Hair follicular keratinocyte (primary cell): ENCODE measurements around the gene GINS3. TPM values are rescaled to one million over a fixed set of nuclear protein-coding genes. Genes with fewer than 3 reads are reported as not detected.

Source experiments
- total RNA-seq: library from RNA; depleted of rRNA; stranded (reverse); fragments of >200 nt; gene quantifications from 2 replicates; pipeline ENCODE4 v1.2.3, GENCODE V29; 2015

GINS3 gene
- total RNA-seq: 4.9 and 13.0 TPM in 2 replicates

GRCh38 chr16:58392215-58393137 lies at the start of gene GINS3:
TSS of gene GINS3 (plus strand) at chr16:58392471. CDS start at chr16:58392602, 131 bp downstream.

Other genes starting within 250 kb of the GINS3 start
- gene CSNK2A2, start 194.4 kb upstream of the GINS3 start, total RNA-seq: 22.7 and 30.5 TPM in 2 replicates
- not detected in 2 replicates for gene PRSS54, start 97.4 kb upstream of the GINS3 start, total RNA-seq
- gene NDRG4, start 107.7 kb downstream of the GINS3 start, total RNA-seq: 2.0 and 3.4 TPM in 2 replicates
- 12.3 and 14.8 TPM in 2 replicates for gene SETD6, start 123.0 kb downstream of the GINS3 start, total RNA-seq
- 63.3 and 72.9 TPM in 2 replicates for gene CNOT1, start 237.4 kb downstream of the GINS3 start, total RNA-seq